NCI-H2196 (cell line): Measurements from ENCODE around the gene FGGY.

Experiments
- DNase-seq: peaks from one replicate; lab custom pipeline; 2025; ENCODE audit not compliant: unreplicated experiment; lab: John Stamatoyannopoulos, UW

The FGGY gene

DNA sequence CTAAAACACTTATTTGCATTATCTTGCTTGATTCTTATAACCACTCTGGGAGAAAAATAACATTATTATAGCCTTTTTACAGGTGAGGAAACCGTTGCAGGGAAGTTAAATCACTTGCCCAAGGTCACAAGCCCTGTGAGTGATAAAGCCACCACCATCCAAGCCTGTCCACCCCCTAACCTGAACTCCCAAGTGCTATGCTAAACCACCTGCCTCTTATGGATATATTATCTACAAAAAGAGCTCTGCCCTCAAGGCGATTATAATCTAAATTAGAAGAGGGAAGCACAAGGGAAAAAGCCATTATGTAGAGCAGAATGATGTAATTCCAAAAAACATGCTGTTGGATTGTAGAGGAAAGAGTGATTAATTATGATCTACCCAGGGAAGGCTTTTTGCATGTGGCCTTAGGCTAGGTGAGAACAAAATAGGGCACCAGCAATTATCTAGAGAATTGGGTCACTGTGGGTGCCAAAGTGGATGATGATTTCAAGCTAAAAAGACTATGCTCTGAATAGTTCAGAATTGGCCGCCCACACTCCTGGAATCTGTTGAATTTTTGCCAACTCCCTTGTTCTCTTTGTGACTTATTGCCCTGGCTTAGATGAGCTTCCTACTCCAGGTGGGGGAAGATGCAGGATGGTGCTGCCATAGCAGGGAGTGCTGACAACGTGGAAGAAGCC is 205.3 kb downstream of the FGGY start:
- no peak for DNase-seq

DNA sequence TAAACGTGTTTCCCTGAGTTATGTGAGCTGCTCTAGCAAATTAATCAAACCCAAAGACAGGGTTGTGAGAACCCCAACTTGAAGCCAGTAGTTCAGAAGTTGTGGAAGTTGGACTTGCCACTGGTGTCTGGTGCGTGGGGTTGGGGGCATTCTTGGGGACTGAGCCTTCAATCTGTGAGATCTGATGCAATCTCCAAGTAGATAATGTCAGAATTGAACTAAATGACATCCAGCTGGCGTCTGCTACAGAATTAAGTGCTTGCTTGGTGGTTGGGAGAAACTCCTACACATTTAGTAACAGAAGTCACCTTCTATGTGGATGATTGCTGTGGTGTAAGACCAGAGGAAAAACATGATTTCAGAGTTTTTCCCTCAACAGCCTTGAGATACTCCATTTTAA is 207.4 kb downstream of the FGGY start:
- DNase-seq: no peak

- no peak for DNase-seq
Observed at GRCh38 chr1:59505596-59506028, 208.7 kb downstream of the FGGY start.

- DNase-seq: no peak
Observed at GRCh38 chr1:59506952-59507351, 210.1 kb downstream of the FGGY start.

GRCh38 chr1:59509341-59509875 is 212.5 kb downstream of the FGGY start:
- no peak for DNase-seq

- no peak for DNase-seq
Observed at GRCh38 chr1:59510249-59510648, 213.4 kb downstream of the FGGY start.

- no peak for DNase-seq
Observed at GRCh38 chr1:59511476-59512465, 214.9 kb downstream of the FGGY start.

- DNase-seq: no peak
Observed at GRCh38 chr1:59512702-59513101, 215.8 kb downstream of the FGGY start.

DNA sequence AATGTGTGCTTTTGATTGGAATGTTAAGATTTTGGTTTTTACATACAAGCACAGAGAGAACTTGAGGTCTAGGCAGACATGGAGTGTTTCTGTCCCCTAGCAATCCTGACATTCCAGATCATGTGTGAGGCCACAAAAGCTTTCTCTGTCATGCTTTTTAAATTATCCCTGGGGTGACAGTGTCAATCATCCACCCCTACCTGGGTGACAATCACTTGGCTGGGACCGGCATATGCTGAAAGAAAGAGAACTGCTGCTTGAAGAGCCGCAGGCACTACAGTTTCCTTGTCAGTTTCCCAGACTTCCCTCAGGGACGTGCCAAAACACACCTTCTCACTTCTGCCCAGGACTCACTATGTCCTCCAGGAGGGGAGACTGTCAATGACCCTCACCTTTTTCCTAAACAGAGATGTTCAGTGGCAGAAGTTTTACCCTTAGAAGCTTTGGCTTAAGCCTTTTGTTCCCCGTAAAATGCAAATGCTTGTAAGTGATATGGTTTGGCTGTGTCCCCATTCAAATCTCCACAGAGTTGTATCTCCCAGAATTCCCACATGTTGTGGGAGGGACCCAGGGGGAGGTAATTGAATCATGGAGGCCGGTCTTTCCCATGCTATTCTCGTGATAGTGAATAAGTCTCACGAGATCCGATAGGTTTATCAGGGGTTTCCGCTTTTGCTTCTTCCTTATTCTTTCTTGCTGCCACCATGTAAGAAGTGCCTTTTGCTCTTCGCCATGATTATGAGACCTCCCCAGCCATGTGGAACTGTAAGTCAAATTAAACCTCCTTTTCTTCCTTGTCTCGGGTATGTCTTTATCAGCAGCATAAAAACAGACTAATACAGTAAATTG is 217.4 kb downstream of the FGGY start:
- no peak for DNase-seq

GRCh38 chr1:59516881-59517280 is 220.0 kb downstream of the FGGY start:
- no peak for DNase-seq

DNA sequence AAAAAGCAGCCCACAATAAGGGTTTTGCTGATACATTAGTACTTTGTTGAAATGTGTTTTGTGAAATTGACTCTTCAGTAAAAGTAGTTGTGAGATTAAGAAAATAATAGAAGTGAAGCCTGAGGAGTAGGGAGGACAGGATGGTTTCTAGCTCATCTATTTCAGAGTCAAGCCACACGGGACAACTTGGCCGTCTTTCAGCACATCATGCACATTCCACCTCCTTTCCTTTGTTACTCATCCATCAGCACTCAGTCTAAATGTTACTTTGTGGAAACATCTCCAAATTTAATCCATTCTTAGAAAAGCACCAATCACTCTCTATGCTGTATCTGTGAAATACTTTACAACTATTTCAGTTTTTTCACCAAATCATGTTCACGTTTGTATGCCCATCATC is 223.3 kb downstream of the FGGY start:
- no peak for DNase-seq

DNA sequence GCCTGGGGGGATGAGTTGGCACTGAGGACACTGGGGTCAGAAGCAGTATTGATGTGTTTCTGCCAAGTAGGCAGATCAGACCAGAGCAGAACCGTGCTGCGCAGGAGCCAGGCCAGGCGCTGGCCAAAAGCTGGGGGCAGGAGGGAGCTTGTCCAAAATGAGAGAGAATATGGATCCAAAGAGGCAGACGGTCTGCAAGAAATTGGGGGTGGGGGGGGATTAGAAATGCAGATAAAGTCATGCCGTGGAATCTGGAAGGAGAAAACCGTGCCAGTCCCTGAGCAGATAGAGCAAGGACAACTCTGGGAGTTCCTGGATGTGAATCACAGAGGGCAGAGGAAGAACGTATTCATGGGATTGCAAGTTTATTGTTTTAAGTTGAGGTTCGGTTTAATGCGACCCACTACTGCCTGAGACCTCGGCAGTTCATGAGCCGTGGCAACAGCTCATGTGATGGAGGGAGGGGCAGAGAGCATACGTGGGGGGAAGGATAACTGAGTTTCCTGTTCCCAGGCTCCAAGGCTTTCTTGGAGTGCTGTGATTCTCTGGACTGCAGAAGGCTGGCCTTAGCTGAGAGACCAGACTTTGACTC is 224.0 kb downstream of the FGGY start:
- DNase-seq: no peak

DNA sequence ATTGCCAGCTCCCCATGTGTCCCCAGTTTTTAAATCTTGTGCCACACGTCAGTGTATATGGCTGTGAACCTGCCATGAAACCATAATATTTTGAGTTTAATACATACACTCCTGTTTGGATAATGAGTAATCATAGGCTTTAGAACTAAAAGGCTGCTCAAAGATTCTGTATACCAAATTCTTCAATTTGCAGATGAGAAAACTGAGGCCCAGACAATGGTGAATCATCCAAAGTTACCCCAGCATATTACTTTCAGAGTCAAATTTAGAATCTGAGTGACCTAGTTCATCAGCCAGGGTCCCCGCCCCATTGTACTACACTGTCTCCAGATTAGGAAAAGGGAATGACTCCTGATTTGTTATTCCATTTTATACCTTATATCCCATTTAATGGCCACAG is 224.6 kb downstream of the FGGY start:
- DNase-seq: no peak

DNA sequence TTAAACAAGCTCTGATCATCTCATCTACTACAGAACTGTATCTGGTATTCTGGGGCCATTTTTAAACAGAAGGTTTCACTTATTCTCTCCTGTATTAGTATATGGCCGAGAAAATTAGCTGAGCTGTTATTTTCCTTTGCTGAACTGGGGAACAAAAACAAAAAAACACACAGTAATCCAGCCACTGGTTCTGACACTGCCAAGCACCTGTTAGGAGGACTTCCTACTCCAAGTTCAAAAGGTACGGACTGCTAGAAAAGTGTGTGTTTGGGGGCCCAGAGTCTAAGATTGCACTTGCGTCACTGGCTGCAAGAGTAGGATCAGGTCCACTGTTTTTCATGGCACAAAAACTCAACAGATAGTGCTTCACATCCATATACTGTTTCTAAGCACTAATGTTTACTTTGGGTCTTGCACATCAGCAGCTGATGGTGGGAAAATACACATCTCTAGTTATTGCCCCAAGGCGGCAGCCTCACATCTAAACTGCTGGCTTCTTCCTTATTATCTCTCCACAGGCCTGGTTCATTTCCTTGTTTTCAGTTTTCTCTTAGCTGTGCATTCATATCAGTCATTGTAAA is 226.1 kb downstream of the FGGY start:
- no peak for DNase-seq

- no peak for DNase-seq
Observed at GRCh38 chr1:59523745-59524450, 227.0 kb downstream of the FGGY start.

DNA sequence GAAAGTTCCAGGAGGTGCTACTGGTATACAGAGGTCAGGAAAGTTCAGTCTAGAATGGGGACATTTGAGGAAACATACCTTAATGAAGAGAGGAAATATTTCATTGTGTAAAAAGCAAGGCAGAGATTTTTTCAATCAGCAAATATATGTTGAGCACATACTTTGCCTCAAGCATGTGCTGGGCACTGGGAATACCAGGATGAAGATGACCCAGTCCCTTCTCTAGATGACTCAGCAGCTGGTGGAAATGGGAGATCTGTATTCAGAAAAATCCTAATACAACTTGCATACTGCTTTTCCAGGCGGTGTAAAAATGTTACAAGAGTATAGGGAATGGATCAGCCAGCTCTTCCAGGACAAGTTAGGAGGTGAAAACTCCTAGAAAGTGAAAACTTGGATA is 229.3 kb downstream of the FGGY start:
- no peak for DNase-seq

DNA sequence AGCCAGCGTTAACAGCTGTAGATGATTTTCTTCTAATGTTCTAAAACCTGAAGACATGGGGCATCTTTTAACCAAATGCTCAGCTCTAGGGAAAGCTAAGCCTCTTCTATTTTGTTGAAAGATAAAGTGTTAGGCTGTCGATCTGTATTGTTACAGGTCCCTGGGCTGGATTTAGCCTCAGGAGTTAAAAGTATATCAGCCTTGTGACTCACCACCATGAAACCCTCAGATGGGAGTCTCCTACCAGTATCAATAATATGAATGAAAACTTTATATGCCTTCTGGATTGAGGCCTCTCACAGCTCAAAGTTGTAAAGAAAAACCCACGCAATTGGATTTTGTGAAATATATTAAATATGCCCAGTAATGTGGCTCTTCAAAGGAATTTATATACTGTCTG is 231.6 kb downstream of the FGGY start:
- DNase-seq: no peak

DNA sequence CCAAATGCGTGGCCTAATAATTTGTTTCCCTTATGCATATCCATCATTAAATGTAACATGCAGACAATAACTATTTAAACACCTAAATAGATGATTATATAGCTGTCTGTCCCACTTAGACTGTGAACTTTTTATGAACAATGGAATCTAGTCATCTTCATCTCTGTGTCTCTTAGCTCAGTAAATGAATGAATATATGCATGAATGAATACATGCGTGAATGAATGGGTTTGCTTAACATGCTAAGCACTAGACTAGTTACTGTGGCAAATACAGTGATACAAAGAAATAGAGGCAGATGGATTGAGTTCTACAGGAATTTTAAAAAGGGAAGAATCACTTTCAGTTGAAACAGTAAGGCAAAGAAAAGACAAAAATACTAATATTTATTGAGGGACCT is 232.0 kb downstream of the FGGY start:
- no peak for DNase-seq

DNA sequence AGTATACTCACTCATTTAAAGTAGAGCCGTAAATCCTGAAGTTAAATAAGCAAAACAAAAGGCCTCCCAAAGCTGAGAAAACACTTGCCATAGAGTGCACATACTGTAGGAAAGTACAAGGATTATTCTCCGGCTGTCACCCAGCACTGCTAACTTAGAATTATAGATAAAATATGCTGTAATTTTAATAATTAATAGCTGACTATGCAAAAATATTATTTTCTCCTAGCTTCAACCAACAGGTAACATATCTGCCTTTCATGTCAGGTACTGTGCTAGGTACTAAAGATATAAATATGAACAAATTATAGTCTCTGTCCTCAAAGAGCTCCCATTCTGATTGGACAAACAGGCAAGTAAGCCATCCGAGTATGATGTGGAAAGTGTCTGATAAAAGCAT is 233.2 kb downstream of the FGGY start:
- no peak for DNase-seq

DNA sequence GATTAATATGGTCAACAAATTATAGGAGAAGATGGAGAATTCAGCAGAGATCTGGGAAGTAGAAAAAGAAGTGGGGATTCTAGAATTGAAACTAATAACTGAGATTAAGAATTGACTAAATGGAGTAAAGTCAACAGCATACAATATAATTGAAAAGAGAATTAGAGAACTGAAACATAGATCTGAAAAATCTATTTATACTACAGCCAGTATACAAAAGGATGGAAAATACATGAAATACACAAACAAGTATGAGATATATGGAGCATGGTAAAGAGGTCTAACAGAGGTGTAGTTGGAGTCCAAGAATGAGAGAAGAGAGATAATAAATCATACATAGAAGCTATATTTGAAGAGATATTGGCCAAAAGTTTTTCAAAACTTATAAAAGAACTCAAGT is 235.2 kb downstream of the FGGY start:
- no peak for DNase-seq
